VCaP (cell line): ENCODE data around the gene NODAL.

ENCODE experiments used
- H3K27ac ChIP-seq: fragments of 450-650 bp; 2 replicates; pipeline ENCODE4 v1.5.1; 2017
- CTCF ChIP-seq: fragments of 450-650 bp; conservative IDR thresholded peaks from 2 replicates; pipeline ENCODE4 v1.5.1; 2017; ENCODE audit warnings: mild to moderate bottlenecking, moderate library complexity

Gene NODAL

GRCh38 chr10:70399177-70399576, 42.3 kb downstream of the NODAL start:
- no peak for TF ChIP-seq CTCF
- no peak overlapping the region for H3K27ac ChIP-seq

- H3K27ac ChIP-seq: no peak overlapping the region
- no peak for TF ChIP-seq CTCF
Observed at GRCh38 chr10:70396140-70396539, 45.3 kb downstream of the NODAL start.

- no peak overlapping the region for H3K27ac ChIP-seq
- TF ChIP-seq CTCF: no peak
Observed at GRCh38 chr10:70391654-70392053, 49.8 kb downstream of the NODAL start.
